Measurements from ENCODE around the gene SLC22A31.
"Not testable (repeated sequence)": the region's sequence is repeated elsewhere in the genome, so short reads cannot be mapped to it uniquely, and the experiment has no call there.

The SLC22A31 gene

GRCh38 chr16:89187032-89187769 lies 13.1 kb downstream of the SLC22A31 start:
- H3K4me3 ChIP-seq (ENCODE audit: low read depth, low read length): no peak overlapping the region
- TF ChIP-seq, protein P1, sequence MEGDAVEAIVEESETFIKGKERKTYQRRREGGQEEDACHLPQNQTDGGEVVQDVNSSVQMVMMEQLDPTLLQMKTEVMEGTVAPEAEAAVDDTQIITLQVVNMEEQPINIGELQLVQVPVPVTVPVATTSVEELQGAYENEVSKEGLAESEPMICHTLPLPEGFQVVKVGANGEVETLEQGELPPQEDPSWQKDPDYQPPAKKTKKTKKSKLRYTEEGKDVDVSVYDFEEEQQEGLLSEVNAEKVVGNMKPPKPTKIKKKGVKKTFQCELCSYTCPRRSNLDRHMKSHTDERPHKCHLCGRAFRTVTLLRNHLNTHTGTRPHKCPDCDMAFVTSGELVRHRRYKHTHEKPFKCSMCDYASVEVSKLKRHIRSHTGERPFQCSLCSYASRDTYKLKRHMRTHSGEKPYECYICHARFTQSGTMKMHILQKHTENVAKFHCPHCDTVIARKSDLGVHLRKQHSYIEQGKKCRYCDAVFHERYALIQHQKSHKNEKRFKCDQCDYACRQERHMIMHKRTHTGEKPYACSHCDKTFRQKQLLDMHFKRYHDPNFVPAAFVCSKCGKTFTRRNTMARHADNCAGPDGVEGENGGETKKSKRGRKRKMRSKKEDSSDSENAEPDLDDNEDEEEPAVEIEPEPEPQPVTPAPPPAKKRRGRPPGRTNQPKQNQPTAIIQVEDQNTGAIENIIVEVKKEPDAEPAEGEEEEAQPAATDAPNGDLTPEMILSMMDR (IDR thresholded peaks at IDR 0.05; ENCODE audit: low read depth, low read length, missing control alignments): no peak
- DNase-seq (ENCODE audit: low read depth): no peak

- H3K4me3 ChIP-seq (ENCODE audit: low read depth, low read length); DNase-seq (ENCODE audit: low read depth): not testable (repeated sequence)
These were observed 13.7 kb downstream of the SLC22A31 start for GRCh38 chr16:89186593-89187031.

DNA sequence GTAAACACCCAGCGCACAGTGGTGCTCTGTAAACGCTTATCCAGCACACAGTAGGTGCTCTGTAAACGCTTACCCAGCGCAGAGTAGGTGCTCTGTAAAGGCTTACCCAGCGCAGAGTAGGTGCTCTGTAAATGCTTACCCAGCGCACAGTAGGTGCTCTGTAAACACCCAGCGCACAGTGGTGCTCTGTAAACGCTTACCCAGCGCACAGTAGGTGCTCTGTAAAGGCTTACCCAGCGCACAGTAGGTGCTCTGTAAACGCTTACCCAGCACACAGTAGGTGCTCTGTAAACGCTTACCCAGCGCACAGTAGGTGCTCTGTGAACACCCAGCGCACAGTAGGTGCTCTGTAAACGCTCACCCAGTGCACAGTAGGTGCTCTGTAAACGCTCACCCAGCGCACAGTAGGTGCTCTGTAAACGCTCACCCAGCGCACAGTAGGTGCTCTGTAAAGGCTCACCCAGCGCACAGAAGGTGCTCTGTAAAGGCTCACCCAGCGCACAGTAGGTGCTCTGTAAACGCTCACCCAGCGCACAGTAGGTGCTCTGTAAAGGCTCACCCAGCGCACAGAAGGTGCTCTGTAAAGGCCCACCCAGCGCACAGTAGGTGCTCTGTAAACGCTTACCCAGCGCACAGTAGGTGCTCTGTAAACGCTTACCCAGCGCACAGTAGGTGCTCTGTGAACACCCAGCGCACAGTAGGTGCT lies 14.3 kb downstream of the SLC22A31 start:
- DNase-seq (ENCODE audit: low read depth); H3K4me3 ChIP-seq (ENCODE audit: low read depth, low read length): not testable (repeated sequence)

- TF ChIP-seq, protein P1 (IDR thresholded peaks at IDR 0.05; ENCODE audit: low read depth, low read length, missing control alignments): no peak
- no peak overlapping the region for H3K4me3 ChIP-seq (ENCODE audit: low read depth, low read length)
- no peak for DNase-seq (ENCODE audit: low read depth)
These were observed 15.2 kb downstream of the SLC22A31 start for GRCh38 chr16:89184933-89185794.

DNA sequence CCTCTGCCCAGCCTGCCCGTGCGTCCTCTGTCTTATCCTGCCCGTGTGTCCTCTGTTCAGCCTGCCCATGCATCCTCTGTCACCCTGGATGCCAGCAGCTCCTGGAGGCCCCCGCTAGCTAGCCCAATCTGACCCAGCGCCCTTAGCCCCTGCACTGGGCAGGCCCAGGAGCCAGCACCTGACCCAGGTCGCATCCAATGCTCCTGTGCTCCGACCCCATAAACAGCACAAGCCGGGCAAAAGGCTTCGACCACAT lies 15.7 kb downstream of the SLC22A31 start:
- H3K4me3 ChIP-seq (ENCODE audit: low read depth, low read length): no peak overlapping the region
- TF ChIP-seq, protein P1 (IDR thresholded peaks at IDR 0.05; ENCODE audit: low read depth, low read length, missing control alignments): no peak
- no peak for DNase-seq (ENCODE audit: low read depth)

GRCh38 chr16:89183975-89184676 lies 16.2 kb downstream of the SLC22A31 start:
- H3K4me3 ChIP-seq (ENCODE audit: low read depth, low read length): no peak overlapping the region
- TF ChIP-seq, protein P1 (IDR thresholded peaks at IDR 0.05; ENCODE audit: low read depth, low read length, missing control alignments): no peak
- DNase-seq (ENCODE audit: low read depth): no peak

DNA sequence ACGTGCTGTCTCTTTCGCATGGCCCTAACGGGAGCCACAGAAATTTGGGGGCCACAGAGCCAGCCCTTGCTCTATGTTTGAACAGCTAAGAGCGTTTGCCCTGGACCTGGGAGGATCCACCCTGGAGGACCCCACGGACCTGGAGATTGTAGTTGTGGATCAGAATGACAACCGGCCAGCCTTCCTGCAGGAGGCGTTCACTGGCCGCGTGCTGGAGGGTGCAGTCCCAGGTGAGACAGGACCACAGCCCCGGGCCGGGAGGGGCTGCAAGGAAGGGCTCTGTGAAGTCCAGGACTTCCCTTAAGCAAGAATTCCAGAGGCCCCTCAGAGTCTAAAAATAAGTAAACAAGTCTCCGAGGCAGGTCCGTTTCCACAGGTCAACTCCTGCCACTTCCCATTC lies 16.9 kb downstream of the SLC22A31 start:
- TF ChIP-seq, protein P1 (IDR thresholded peaks at IDR 0.05; ENCODE audit: low read depth, low read length, missing control alignments): no peak
- DNase-seq (ENCODE audit: low read depth): no peak
- H3K4me3 ChIP-seq (ENCODE audit: low read depth, low read length): no peak overlapping the region

Measured in GM12864 (cell line).